Neutrophil (primary cell): ENCODE data around the gene EPHX1.

ENCODE experiments used
- H3K27ac ChIP-seq: fragments of 200-600 bp; sonication (generic); 2 replicates; pipeline ENCODE4 v1.5.1; 2016; ENCODE audit warnings: mild to moderate bottlenecking, moderate library complexity
- H3K27me3 ChIP-seq: fragments of 200-600 bp; sonication (generic); 2 replicates; pipeline ENCODE4 v1.6.0; 2016; ENCODE audit warnings: mild to moderate bottlenecking
- H3K36me3 ChIP-seq: fragments of 200-600 bp; sonication (generic); 2 replicates; pipeline ENCODE4 v1.5.1; 2017
- H3K4me1 ChIP-seq, 2 experiments: fragments of 200-600 bp in 1 of 2; sonication (generic) in 1 of 2; 1 replicate in 1 of 2; 2 replicates in 1 of 2; pipeline versions ENCODE4 v1.5.1 to v1.6.1; 2013 to 2016; ENCODE audit warnings: low read depth in 1 of 2, low read length in 1 of 2, mild to moderate bottlenecking in 1 of 2, moderate library complexity in 1 of 2; ENCODE audit not compliant: control insufficient read depth in 1 of 2, insufficient read depth in 1 of 2
- H3K4me3 ChIP-seq, 2 experiments: fragments of 200-600 bp in 1 of 2; sonication (generic) in 1 of 2; 1 replicate in 1 of 2; 2 replicates in 1 of 2; pipeline ENCODE4 v1.5.1; 2013 to 2016; ENCODE audit warnings: low read depth in 1 of 2, low read length in 1 of 2, mild to moderate bottlenecking in 1 of 2, moderate library complexity in 1 of 2
- H3K9me3 ChIP-seq: fragments of 200-600 bp; sonication (generic); 2 replicates; pipeline ENCODE4 v1.5.1; 2016
- CTCF ChIP-seq: fragments of 200-600 bp; sonication (generic); IDR thresholded peaks from 2 replicates; pipeline ENCODE4 v1.5.1; 2016; ENCODE audit warnings: antibody characterized with exemption

The EPHX1 gene

GRCh38 chr1:225870911-225871310, 61.0 kb downstream of the EPHX1 start:
- Histone ChIP-seq H3K36me3 (peaks cover 97% of the 10 kb centered on the region), H3K4me1 (peaks cover 24 to 30% of the 10 kb centered on the region in 2 experiments), H3K27ac (no peak overlapping the region), H3K4me3 (no peak overlapping the region), H3K27me3 (no peaks in the 10 kb centered on the region), H3K9me3 (no peaks in the 10 kb centered on the region)
- TF ChIP-seq CTCF, result no peak

GRCh38 chr1:225871359-225872074, 61.6 kb downstream of the EPHX1 start:
- no peaks in the 10 kb centered on the region for H3K27me3 ChIP-seq
- TF ChIP-seq CTCF, result no peak
- H3K36me3 ChIP-seq, result peaks cover 98% of the 10 kb centered on the region
- H3K4me1 ChIP-seq, result peaks cover 23 to 30% of the 10 kb centered on the region in 2 experiments
- no peaks in the 10 kb centered on the region for H3K9me3 ChIP-seq
- peak overlapping the region; percentile 25 for H3K27ac ChIP-seq
- no peak overlapping the region for H3K4me3 ChIP-seq

- Histone ChIP-seq H3K9me3 (no peaks in the 10 kb centered on the region), H3K27ac (no peak overlapping the region), H3K36me3 (peaks cover 98% of the 10 kb centered on the region), H3K4me1 (peaks cover 20 to 29% of the 10 kb centered on the region in 2 experiments), H3K4me3 (no peak overlapping the region), H3K27me3 (no peaks in the 10 kb centered on the region)
- no peak for TF ChIP-seq CTCF
Measured at GRCh38 chr1:225872075-225872430, 62.1 kb downstream of the EPHX1 start.

GRCh38 chr1:225873281-225873850, 63.4 kb downstream of the EPHX1 start:
- H3K9me3 ChIP-seq, result no peaks in the 10 kb centered on the region
- no peak for TF ChIP-seq CTCF
- H3K36me3 ChIP-seq, result peaks cover 92% of the 10 kb centered on the region
- peaks cover 28 to 39% of the 10 kb centered on the region in 2 experiments for H3K4me1 ChIP-seq
- H3K27ac ChIP-seq, result peak overlapping the region; percentile 56
- no peaks in the 10 kb centered on the region for H3K27me3 ChIP-seq
- H3K4me3 ChIP-seq, result no peak overlapping the region

- H3K4me3 ChIP-seq, result no peak overlapping the region
- H3K9me3 ChIP-seq, result no peaks in the 10 kb centered on the region
- H3K4me1 ChIP-seq, result peaks cover 39 to 50% of the 10 kb centered on the region in 2 experiments
- H3K36me3 ChIP-seq, result peaks cover 87% of the 10 kb centered on the region
- TF ChIP-seq CTCF, result no peak
- peak overlapping the region; percentile 56 for H3K27ac ChIP-seq
- no peaks in the 10 kb centered on the region for H3K27me3 ChIP-seq
Measured at GRCh38 chr1:225874431-225874830, 64.5 kb downstream of the EPHX1 start.
